ENCODE measurements around the gene IL23R.
"Not testable (repeated sequence)": the region's sequence is repeated elsewhere in the genome, so short reads cannot be mapped to it uniquely, and the experiment has no call there.

The IL23R gene

GRCh38 chr1:67147973-67148372, 18.3 kb upstream of the IL23R start:
- WGBS = 97% methylated on average over 20 of the region's 20 CpGs
- not testable (repeated sequence) for H3K9me3 ChIP-seq (ENCODE audit: control insufficient read depth, low read length)
- peak overlapping the region in 1 of 2 experiments; percentile 26 for H3K14ac ChIP-seq (ENCODE audit: low read length in 2 of 2)

GRCh38 chr1:67148516-67149178, 17.6 kb upstream of the IL23R start:
- Histone ChIP-seq H3K23ac (ENCODE audit: low read length in 2 of 2) (no peak overlapping the region), H3K4me3 (ENCODE audit: insufficient read depth in 1 of 2, low read depth in 1 of 2, low read length in 2 of 2) (peak overlapping the region in 1 of 2 experiments; percentile 51), H2BK120ac (ENCODE audit: low read depth, low read length) (no peak overlapping the region), H2BK12ac (ENCODE audit: low read length in 2 of 2) (no peak overlapping the region), H3K27me3 (ENCODE audit: control insufficient read depth in 1 of 2, insufficient read depth in 1 of 2, low read length in 2 of 2) (peaks cover 0 to 9% of the 10 kb centered on the region in 2 experiments), H3K14ac (ENCODE audit: low read length in 2 of 2) (no peak overlapping the region), H2BK5ac (ENCODE audit: low read depth, low read length, poor library complexity, severe bottlenecking) (no peak overlapping the region), H3K27ac (ENCODE audit: low read length, poor library complexity, severe bottlenecking) (no peak overlapping the region), H4K8ac (ENCODE audit: low read length) (peak overlapping the region; percentile 47), H3K18ac (ENCODE audit: low read depth in 1 of 2, low read length in 2 of 2) (no peak overlapping the region), H2BK15ac (ENCODE audit: low read depth, poor library complexity, severe bottlenecking) (no peak overlapping the region), H2AK5ac (ENCODE audit: low read length, severe bottlenecking) (no peak overlapping the region), H3K4me2 (ENCODE audit: low read length, poor library complexity, severe bottlenecking) (no peak overlapping the region), H3K9ac (ENCODE audit: low read length) (peak overlapping the region; percentile 49), H4K91ac (ENCODE audit: low read length) (no peak overlapping the region), H3K36me3 (ENCODE audit: control insufficient read depth in 1 of 2, insufficient read depth in 2 of 2, low read depth in 1 of 2, low read length in 2 of 2) (no peaks in the 10 kb centered on the region), H3K4me1 (ENCODE audit: control insufficient read depth, insufficient read depth, low read depth, low read length) (peaks cover 3% of the 10 kb centered on the region), H3K79me1 (replicated peaks; ENCODE audit: low read length, poor library complexity, severe bottlenecking) (no peaks in the 10 kb centered on the region), H3K4ac (ENCODE audit: low read depth in 1 of 2, low read length in 2 of 2) (peak overlapping the region in 1 of 2 experiments; percentile 7), H2AFZ (ENCODE audit: low read depth, low read length) (peak overlapping the region; percentile 18), H3K9me3 (ENCODE audit: control insufficient read depth, low read length) (no peaks in the 10 kb centered on the region)
- peak; percentile 14 for DNase-seq
- WGBS = 72% methylated on average over 3 of the region's 6 CpGs

More at GRCh38 chr1:67147973-67148372, 18.3 kb upstream of the IL23R start:
- not testable (repeated sequence) for H3K18ac ChIP-seq (ENCODE audit: low read depth in 1 of 2, low read length in 2 of 2); H3K27ac ChIP-seq (ENCODE audit: low read length, poor library complexity, severe bottlenecking); H2BK5ac ChIP-seq (ENCODE audit: low read depth, low read length, poor library complexity, severe bottlenecking); H3K79me1 ChIP-seq (replicated peaks; ENCODE audit: low read length, poor library complexity, severe bottlenecking); H4K8ac ChIP-seq (ENCODE audit: low read length); H3K4ac ChIP-seq (ENCODE audit: low read depth in 1 of 2, low read length in 2 of 2); H3K4me2 ChIP-seq (ENCODE audit: low read length, poor library complexity, severe bottlenecking); H2BK15ac ChIP-seq (ENCODE audit: low read depth, poor library complexity, severe bottlenecking); H3K4me1 ChIP-seq (ENCODE audit: control insufficient read depth, insufficient read depth, low read depth, low read length); H4K91ac ChIP-seq (ENCODE audit: low read length); H3K27me3 ChIP-seq (ENCODE audit: control insufficient read depth in 1 of 2, insufficient read depth in 1 of 2, low read length in 2 of 2); H2BK120ac ChIP-seq (ENCODE audit: low read depth, low read length); H3K36me3 ChIP-seq (ENCODE audit: control insufficient read depth in 1 of 2, insufficient read depth in 2 of 2, low read depth in 1 of 2, low read length in 2 of 2); H3K4me3 ChIP-seq (ENCODE audit: insufficient read depth in 1 of 2, low read depth in 1 of 2, low read length in 2 of 2); H2BK12ac ChIP-seq (ENCODE audit: low read length in 2 of 2); H2AK5ac ChIP-seq (ENCODE audit: low read length, severe bottlenecking); H3K23ac ChIP-seq (ENCODE audit: low read length in 2 of 2); DNase-seq; H2AFZ ChIP-seq (ENCODE audit: low read depth, low read length); H3K9ac ChIP-seq (ENCODE audit: low read length)

GRCh38 chr1:67149179-67149770, 17.0 kb upstream of the IL23R start:
- H3K18ac ChIP-seq (ENCODE audit: low read depth in 1 of 2, low read length in 2 of 2) = no peak overlapping the region
- peak overlapping the region in 1 of 2 experiments; percentile 51 for H3K4me3 ChIP-seq (ENCODE audit: insufficient read depth in 1 of 2, low read depth in 1 of 2, low read length in 2 of 2)
- no peak overlapping the region for H2BK15ac ChIP-seq (ENCODE audit: low read depth, poor library complexity, severe bottlenecking)
- H2AFZ ChIP-seq (ENCODE audit: low read depth, low read length) = no peak overlapping the region
- H4K91ac ChIP-seq (ENCODE audit: low read length) = no peak overlapping the region
- H3K9me3 ChIP-seq (ENCODE audit: control insufficient read depth, low read length) = no peaks in the 10 kb centered on the region
- H3K4me1 ChIP-seq (ENCODE audit: control insufficient read depth, insufficient read depth, low read depth, low read length) = peaks cover 3% of the 10 kb centered on the region
- no peak overlapping the region for H2BK5ac ChIP-seq (ENCODE audit: low read depth, low read length, poor library complexity, severe bottlenecking)
- peak; percentile 83 for DNase-seq
- WGBS = 17% methylated on average over 7 of the region's 9 CpGs
- H3K79me1 ChIP-seq (replicated peaks; ENCODE audit: low read length, poor library complexity, severe bottlenecking) = no peaks in the 10 kb centered on the region
- H3K23ac ChIP-seq (ENCODE audit: low read length in 2 of 2) = no peak overlapping the region
- no peak overlapping the region for H2BK12ac ChIP-seq (ENCODE audit: low read length in 2 of 2)
- no peak overlapping the region for H4K8ac ChIP-seq (ENCODE audit: low read length)
- H3K27me3 ChIP-seq (ENCODE audit: control insufficient read depth in 1 of 2, insufficient read depth in 1 of 2, low read length in 2 of 2) = peaks cover 0 to 9% of the 10 kb centered on the region in 2 experiments
- peak overlapping the region; percentile 49 for H3K9ac ChIP-seq (ENCODE audit: low read length)
- H2BK120ac ChIP-seq (ENCODE audit: low read depth, low read length) = no peak overlapping the region
- H3K36me3 ChIP-seq (ENCODE audit: control insufficient read depth in 1 of 2, insufficient read depth in 2 of 2, low read depth in 1 of 2, low read length in 2 of 2) = no peaks in the 10 kb centered on the region
- no peak overlapping the region for H3K27ac ChIP-seq (ENCODE audit: low read length, poor library complexity, severe bottlenecking)
- H3K14ac ChIP-seq (ENCODE audit: low read length in 2 of 2) = no peak overlapping the region
- H3K4ac ChIP-seq (ENCODE audit: low read depth in 1 of 2, low read length in 2 of 2) = no peak overlapping the region
- H2AK5ac ChIP-seq (ENCODE audit: low read length, severe bottlenecking) = no peak overlapping the region
- no peak overlapping the region for H3K4me2 ChIP-seq (ENCODE audit: low read length, poor library complexity, severe bottlenecking)

- Histone ChIP-seq H4K8ac (ENCODE audit: low read length) (no peak overlapping the region), H3K4ac (ENCODE audit: low read depth in 1 of 2, low read length in 2 of 2) (no peak overlapping the region), H2AK5ac (ENCODE audit: low read length, severe bottlenecking) (no peak overlapping the region), H3K4me3 (ENCODE audit: insufficient read depth in 1 of 2, low read depth in 1 of 2, low read length in 2 of 2) (no peak overlapping the region), H3K9me3 (ENCODE audit: control insufficient read depth, low read length) (no peaks in the 10 kb centered on the region), H3K4me1 (ENCODE audit: control insufficient read depth, insufficient read depth, low read depth, low read length) (peaks cover 3% of the 10 kb centered on the region), H3K27me3 (ENCODE audit: control insufficient read depth in 1 of 2, insufficient read depth in 1 of 2, low read length in 2 of 2) (peaks cover 2 to 10% of the 10 kb centered on the region in 2 experiments), H3K14ac (ENCODE audit: low read length in 2 of 2) (no peak overlapping the region), H3K36me3 (ENCODE audit: control insufficient read depth in 1 of 2, insufficient read depth in 2 of 2, low read depth in 1 of 2, low read length in 2 of 2) (no peaks in the 10 kb centered on the region), H3K27ac (ENCODE audit: low read length, poor library complexity, severe bottlenecking) (no peak overlapping the region), H3K79me1 (replicated peaks; ENCODE audit: low read length, poor library complexity, severe bottlenecking) (no peaks in the 10 kb centered on the region), H3K18ac (ENCODE audit: low read depth in 1 of 2, low read length in 2 of 2) (no peak overlapping the region), H4K91ac (ENCODE audit: low read length) (no peak overlapping the region), H2BK12ac (ENCODE audit: low read length in 2 of 2) (no peak overlapping the region), H3K23ac (ENCODE audit: low read length in 2 of 2) (no peak overlapping the region), H2BK120ac (ENCODE audit: low read depth, low read length) (no peak overlapping the region), H2BK15ac (ENCODE audit: low read depth, poor library complexity, severe bottlenecking) (no peak overlapping the region), H3K9ac (ENCODE audit: low read length) (no peak overlapping the region), H2AFZ (ENCODE audit: low read depth, low read length) (no peak overlapping the region), H3K4me2 (ENCODE audit: low read length, poor library complexity, severe bottlenecking) (no peak overlapping the region), H2BK5ac (ENCODE audit: low read depth, low read length, poor library complexity, severe bottlenecking) (no peak overlapping the region)
- no peak for DNase-seq
- WGBS = 100% methylated on average over 3 of the region's 4 CpGs
Measured at GRCh38 chr1:67150931-67151330, 15.3 kb upstream of the IL23R start.

All from mesenchymal stem cell (in vitro differentiated cells and primary cell).